NCI-H146 treated with DMSO at 0.1 percent for 48 hours (cell line): Measurements from ENCODE around the gene LRRC23.
A peak's percentile ranks its signal among the peaks of the same experiment; 100 is the strongest.
"Not testable (repeated sequence)": the region's sequence is repeated elsewhere in the genome, so short reads cannot be mapped to it uniquely, and the experiment has no call there.

Experiments used
- DNase-seq: peaks from one replicate; lab custom pipeline; 2025; ENCODE audit not compliant: unreplicated experiment; lab: John Stamatoyannopoulos, UW

LRRC23 gene

GRCh38 chr12:6872073-6873048, 32.3 kb upstream of the LRRC23 start:
- DNase-seq, result peak; percentile 60

GRCh38 chr12:6873094-6874014, 31.3 kb upstream of the LRRC23 start, which contains the start of gene SPSB2:
Gene SPSB2, minus strand, starts transcription at chr12:6873303. Its CDS starts 402 bp downstream, at chr12:6872901.
- peak; percentile 97 for DNase-seq

- DNase-seq, result not testable (repeated sequence)
Observed at GRCh38 chr12:6874015-6874368, 30.6 kb upstream of the LRRC23 start.

GRCh38 chr12:6879824-6880223, 24.8 kb upstream of the LRRC23 start:
- DNase-seq, result not testable (repeated sequence)

GRCh38 chr12:6883252-6883651, 21.4 kb upstream of the LRRC23 start:
- DNase-seq, result no peak

GRCh38 chr12:6883683-6884082, 20.9 kb upstream of the LRRC23 start:
- DNase-seq, result no peak

- no peak for DNase-seq
Observed at GRCh38 chr12:6884539-6884938, 20.1 kb upstream of the LRRC23 start.

GRCh38 chr12:6886206-6886999, 18.2 kb upstream of the LRRC23 start:
- not testable (repeated sequence) for DNase-seq

GRCh38 chr12:6887460-6887859, 17.2 kb upstream of the LRRC23 start:
- DNase-seq, result no peak

- DNase-seq, result no peak
Observed at GRCh38 chr12:6888360-6888759, 16.3 kb upstream of the LRRC23 start.

- not testable (repeated sequence) for DNase-seq
Observed at GRCh38 chr12:6888794-6889193, 15.8 kb upstream of the LRRC23 start.

- DNase-seq, result not testable (repeated sequence)
Observed at GRCh38 chr12:6889775-6890573, 14.6 kb upstream of the LRRC23 start.

GRCh38 chr12:6890789-6891645, 13.6 kb upstream of the LRRC23 start:
- DNase-seq, result peak; percentile 97

- DNase-seq, result no peak
Observed at GRCh38 chr12:6891646-6892001, 13.0 kb upstream of the LRRC23 start.

GRCh38 chr12:6892683-6893082, 11.9 kb upstream of the LRRC23 start:
- not testable (repeated sequence) for DNase-seq

- DNase-seq, result no peak
Observed at GRCh38 chr12:6894321-6894720, 10.3 kb upstream of the LRRC23 start.

- DNase-seq, result no peak
Observed at GRCh38 chr12:6896846-6897435, 7.7 kb upstream of the LRRC23 start.

- no peak for DNase-seq
Observed at GRCh38 chr12:6899427-6899826, 5.2 kb upstream of the LRRC23 start.
